HepG2 (cell line): ENCODE data around the gene NGFR. TPM values are rescaled to one million over a fixed set of nuclear protein-coding genes. Genes with fewer than 3 reads are reported as not detected.

ENCODE experiments used
- ERF ChIP-seq: IDR thresholded peaks from 2 replicates; pipeline ENCODE4 v1.6.1; 2018; ENCODE audit warnings: missing biosample characterization, missing genetic modification reagents
- ETV5 ChIP-seq: IDR thresholded peaks from 2 replicates; pipeline ENCODE4 v1.6.1; 2018; ENCODE audit warnings: missing biosample characterization, missing genetic modification reagents, inconsistent platforms, borderline replicate concordance
- HNF4G ChIP-seq, 2 experiments: sonication (generic) in 1 of 2; formaldehyde crosslinking in 1 of 2; IDR thresholded peaks; 2 replicates each; pipeline versions ENCODE4 v1.4.0 to v1.6.1; 2011 to 2020; ENCODE audit warnings: borderline replicate concordance in 2 of 2, low read depth in 2 of 2, mild to moderate bottlenecking in 2 of 2, low read length in 1 of 2, missing genetic modification reagents in 1 of 2, moderate library complexity in 1 of 2
- NCOR1 ChIP-seq: fragments of 200-600 bp; sonication (generic); IDR thresholded peaks from 2 replicates; pipeline ENCODE4 v1.7.0; 2017; ENCODE audit warnings: antibody characterized with exemption, low read length, borderline replicate concordance
- PPARG ChIP-seq: conservative IDR thresholded peaks from 2 replicates; pipeline ENCODE4 v1.6.1; 2016; ENCODE audit warnings: missing biosample characterization, missing genetic modification reagents
- ZSCAN21 ChIP-seq: sonication (generic); formaldehyde crosslinking; IDR thresholded peaks from 2 replicates; pipeline ENCODE4 v1.8.0; 2022; ENCODE audit warnings: mild to moderate bottlenecking, missing genetic modification reagents, moderate library complexity, borderline replicate concordance
- polyA plus RNA-seq, 8 experiments: library from polyadenylated mRNA; depleted of rRNA in 3 of 8; stranded (reverse) in 7 of 8; unstranded in 1 of 8; fragments of >200 nt; fragmentation: Illumina TruSeq in 4 of 8; extraction: Trizol in 4 of 8; gene quantifications; 2 replicates each; pipeline versions ENCODE4 v1.2.1 to v1.2.3, GENCODE V29; 2011 to 2016; ENCODE audit warnings: low read depth in 4 of 8, missing spikeins in 1 of 8, mixed read lengths in 1 of 8; ENCODE audit not compliant: insufficient read depth in 1 of 8
- total RNA-seq, 5 experiments: library from RNA; depleted of rRNA; stranded (reverse); fragments of >200 nt; fragmentation: Illumina TruSeq; extraction: Trizol; gene quantifications; 2 replicates each; pipeline ENCODE4 v1.2.3, GENCODE V29; 2016; ENCODE audit warnings: low read depth in 1 of 5
- TF ChIP-seq, protein P1 (sequence below): sonication (generic); formaldehyde crosslinking; IDR thresholded peaks from 2 replicates; pipeline ENCODE4 v1.5.0; 2020; ENCODE audit warnings: missing genetic modification reagents
- TF ChIP-seq, protein P2 (sequence below): sonication (generic); formaldehyde crosslinking; IDR thresholded peaks from 2 replicates; pipeline ENCODE4 v1.4.0; 2020; ENCODE audit warnings: missing genetic modification reagents
- TF ChIP-seq, protein P3 (sequence below): sonication (generic); formaldehyde crosslinking; conservative IDR thresholded peaks from 2 replicates; pipeline ENCODE4 v1.5.0; 2020; ENCODE audit warnings: missing genetic modification reagents
- TF ChIP-seq, protein P4 (sequence below): sonication (generic); formaldehyde crosslinking; IDR thresholded peaks from 2 replicates; pipeline ENCODE4 v1.4.0; 2020; ENCODE audit warnings: missing genetic modification reagents, borderline replicate concordance
- TF ChIP-seq, protein P5 (sequence below): sonication (generic); formaldehyde crosslinking; IDR thresholded peaks from 2 replicates; pipeline ENCODE4 v1.4.0; 2020; ENCODE audit warnings: missing genetic modification reagents
- TF ChIP-seq, protein P6 (sequence below): IDR thresholded peaks from 2 replicates; pipeline ENCODE4 v1.6.1; 2016; ENCODE audit warnings: missing compliant biosample characterization, missing genetic modification reagents, borderline replicate concordance

Gene NGFR
- total and polyA plus RNA-seq, 2 of the 13 experiments (the other 11 are each of a cell fraction or from before 2014, with no cell fraction given) = 1.1 to 1.8 TPM

DNA sequence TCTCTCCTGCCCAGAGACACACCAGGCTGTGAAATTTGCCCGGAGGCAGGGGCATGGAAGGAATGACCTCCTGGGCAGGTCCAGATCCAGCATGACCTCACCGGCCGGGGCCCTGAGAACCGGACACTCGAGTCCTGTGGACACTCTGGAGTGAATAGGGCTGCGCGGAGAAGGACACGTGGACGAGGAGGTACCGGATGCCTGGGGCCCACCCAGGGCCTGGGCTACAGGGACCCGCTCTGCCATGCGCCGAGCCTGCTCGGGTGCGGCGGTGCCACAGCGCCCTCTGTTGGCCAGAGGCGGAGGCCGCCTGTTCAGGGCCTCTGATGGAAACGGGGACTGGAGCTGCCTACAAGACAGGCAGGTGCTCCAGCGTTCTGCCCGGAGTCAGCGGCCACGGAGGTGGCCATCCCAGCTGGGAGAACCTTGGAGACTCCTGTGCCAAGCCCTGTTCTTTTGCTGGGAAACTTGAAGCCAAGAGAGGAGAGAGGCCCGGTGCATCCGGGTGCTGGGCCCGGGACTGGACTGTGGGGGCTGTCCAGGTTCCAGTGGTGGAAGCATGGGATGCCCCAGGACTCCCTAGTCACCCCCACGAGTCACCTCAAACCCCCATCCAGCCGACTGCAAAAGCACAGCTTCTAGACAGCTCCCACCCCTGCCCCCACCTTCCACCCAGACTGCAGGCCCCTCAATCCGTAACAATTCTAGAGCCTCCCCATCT, 61.3 kb downstream of the NGFR start (continued):
- TF ChIP-seq, protein P1, sequence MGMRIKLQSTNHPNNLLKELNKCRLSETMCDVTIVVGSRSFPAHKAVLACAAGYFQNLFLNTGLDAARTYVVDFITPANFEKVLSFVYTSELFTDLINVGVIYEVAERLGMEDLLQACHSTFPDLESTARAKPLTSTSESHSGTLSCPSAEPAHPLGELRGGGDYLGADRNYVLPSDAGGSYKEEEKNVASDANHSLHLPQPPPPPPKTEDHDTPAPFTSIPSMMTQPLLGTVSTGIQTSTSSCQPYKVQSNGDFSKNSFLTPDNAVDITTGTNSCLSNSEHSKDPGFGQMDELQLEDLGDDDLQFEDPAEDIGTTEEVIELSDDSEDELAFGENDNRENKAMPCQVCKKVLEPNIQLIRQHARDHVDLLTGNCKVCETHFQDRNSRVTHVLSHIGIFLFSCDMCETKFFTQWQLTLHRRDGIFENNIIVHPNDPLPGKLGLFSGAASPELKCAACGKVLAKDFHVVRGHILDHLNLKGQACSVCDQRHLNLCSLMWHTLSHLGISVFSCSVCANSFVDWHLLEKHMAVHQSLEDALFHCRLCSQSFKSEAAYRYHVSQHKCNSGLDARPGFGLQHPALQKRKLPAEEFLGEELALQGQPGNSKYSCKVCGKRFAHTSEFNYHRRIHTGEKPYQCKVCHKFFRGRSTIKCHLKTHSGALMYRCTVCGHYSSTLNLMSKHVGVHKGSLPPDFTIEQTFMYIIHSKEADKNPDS = no peak
- TF ChIP-seq, protein P2, sequence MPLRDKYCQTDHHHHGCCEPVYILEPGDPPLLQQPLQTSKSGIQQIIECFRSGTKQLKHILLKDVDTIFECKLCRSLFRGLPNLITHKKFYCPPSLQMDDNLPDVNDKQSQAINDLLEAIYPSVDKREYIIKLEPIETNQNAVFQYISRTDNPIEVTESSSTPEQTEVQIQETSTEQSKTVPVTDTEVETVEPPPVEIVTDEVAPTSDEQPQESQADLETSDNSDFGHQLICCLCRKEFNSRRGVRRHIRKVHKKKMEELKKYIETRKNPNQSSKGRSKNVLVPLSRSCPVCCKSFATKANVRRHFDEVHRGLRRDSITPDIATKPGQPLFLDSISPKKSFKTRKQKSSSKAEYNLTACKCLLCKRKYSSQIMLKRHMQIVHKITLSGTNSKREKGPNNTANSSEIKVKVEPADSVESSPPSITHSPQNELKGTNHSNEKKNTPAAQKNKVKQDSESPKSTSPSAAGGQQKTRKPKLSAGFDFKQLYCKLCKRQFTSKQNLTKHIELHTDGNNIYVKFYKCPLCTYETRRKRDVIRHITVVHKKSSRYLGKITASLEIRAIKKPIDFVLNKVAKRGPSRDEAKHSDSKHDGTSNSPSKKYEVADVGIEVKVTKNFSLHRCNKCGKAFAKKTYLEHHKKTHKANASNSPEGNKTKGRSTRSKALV = 0 out of 2 replicates have a peak, but pooled peaks have one; percentile 64
- TF ChIP-seq, protein P3, sequence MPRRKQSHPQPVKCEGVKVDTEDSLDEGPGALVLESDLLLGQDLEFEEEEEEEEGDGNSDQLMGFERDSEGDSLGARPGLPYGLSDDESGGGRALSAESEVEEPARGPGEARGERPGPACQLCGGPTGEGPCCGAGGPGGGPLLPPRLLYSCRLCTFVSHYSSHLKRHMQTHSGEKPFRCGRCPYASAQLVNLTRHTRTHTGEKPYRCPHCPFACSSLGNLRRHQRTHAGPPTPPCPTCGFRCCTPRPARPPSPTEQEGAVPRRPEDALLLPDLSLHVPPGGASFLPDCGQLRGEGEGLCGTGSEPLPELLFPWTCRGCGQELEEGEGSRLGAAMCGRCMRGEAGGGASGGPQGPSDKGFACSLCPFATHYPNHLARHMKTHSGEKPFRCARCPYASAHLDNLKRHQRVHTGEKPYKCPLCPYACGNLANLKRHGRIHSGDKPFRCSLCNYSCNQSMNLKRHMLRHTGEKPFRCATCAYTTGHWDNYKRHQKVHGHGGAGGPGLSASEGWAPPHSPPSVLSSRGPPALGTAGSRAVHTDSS (CRISPR knock-in tag) = no peak
- TF ChIP-seq HNF4G (IDR thresholded peaks at IDR 0.05; ENCODE audit: borderline replicate concordance, low read depth, low read length) = no peak
- TF ChIP-seq HNF4G (CRISPR knock-in tag; IDR thresholded peaks at IDR 0.05; ENCODE audit: borderline replicate concordance, low read depth) = peak; percentile 69; the same call in 1 of the 2 replicates
- no peak for TF ChIP-seq ZSCAN21 (CRISPR knock-in tag)
- TF ChIP-seq, protein P4, sequence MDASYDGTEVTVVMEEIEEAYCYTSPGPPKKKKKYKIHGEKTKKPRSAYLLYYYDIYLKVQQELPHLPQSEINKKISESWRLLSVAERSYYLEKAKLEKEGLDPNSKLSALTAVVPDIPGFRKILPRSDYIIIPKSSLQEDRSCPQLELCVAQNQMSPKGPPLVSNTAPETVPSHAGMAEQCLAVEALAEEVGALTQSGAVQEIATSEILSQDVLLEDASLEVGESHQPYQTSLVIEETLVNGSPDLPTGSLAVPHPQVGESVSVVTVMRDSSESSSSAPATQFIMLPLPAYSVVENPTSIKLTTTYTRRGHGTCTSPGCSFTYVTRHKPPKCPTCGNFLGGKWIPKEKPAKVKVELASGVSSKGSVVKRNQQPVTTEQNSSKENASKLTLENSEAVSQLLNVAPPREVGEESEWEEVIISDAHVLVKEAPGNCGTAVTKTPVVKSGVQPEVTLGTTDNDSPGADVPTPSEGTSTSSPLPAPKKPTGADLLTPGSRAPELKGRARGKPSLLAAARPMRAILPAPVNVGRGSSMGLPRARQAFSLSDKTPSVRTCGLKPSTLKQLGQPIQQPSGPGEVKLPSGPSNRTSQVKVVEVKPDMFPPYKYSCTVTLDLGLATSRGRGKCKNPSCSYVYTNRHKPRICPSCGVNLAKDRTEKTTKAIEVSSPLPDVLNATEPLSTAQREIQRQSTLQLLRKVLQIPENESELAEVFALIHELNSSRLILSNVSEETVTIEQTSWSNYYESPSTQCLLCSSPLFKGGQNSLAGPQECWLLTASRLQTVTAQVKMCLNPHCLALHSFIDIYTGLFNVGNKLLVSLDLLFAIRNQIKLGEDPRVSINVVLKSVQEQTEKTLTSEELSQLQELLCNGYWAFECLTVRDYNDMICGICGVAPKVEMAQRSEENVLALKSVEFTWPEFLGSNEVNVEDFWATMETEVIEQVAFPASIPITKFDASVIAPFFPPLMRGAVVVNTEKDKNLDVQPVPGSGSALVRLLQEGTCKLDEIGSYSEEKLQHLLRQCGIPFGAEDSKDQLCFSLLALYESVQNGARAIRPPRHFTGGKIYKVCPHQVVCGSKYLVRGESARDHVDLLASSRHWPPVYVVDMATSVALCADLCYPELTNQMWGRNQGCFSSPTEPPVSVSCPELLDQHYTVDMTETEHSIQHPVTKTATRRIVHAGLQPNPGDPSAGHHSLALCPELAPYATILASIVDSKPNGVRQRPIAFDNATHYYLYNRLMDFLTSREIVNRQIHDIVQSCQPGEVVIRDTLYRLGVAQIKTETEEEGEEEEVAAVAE (CRISPR knock-in tag) = 0 out of 2 replicates have a peak, but pooled peaks have one; percentile 59
- TF ChIP-seq, protein P5, sequence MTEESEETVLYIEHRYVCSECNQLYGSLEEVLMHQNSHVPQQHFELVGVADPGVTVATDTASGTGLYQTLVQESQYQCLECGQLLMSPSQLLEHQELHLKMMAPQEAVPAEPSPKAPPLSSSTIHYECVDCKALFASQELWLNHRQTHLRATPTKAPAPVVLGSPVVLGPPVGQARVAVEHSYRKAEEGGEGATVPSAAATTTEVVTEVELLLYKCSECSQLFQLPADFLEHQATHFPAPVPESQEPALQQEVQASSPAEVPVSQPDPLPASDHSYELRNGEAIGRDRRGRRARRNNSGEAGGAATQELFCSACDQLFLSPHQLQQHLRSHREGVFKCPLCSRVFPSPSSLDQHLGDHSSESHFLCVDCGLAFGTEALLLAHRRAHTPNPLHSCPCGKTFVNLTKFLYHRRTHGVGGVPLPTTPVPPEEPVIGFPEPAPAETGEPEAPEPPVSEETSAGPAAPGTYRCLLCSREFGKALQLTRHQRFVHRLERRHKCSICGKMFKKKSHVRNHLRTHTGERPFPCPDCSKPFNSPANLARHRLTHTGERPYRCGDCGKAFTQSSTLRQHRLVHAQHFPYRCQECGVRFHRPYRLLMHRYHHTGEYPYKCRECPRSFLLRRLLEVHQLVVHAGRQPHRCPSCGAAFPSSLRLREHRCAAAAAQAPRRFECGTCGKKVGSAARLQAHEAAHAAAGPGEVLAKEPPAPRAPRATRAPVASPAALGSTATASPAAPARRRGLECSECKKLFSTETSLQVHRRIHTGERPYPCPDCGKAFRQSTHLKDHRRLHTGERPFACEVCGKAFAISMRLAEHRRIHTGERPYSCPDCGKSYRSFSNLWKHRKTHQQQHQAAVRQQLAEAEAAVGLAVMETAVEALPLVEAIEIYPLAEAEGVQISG = peak; percentile 81
- no peak for TF ChIP-seq NCOR1
- peak; percentile 92 for TF ChIP-seq ERF (CRISPR knock-in tag)
- TF ChIP-seq ETV5 = peak; percentile 84
- TF ChIP-seq, protein P6, sequence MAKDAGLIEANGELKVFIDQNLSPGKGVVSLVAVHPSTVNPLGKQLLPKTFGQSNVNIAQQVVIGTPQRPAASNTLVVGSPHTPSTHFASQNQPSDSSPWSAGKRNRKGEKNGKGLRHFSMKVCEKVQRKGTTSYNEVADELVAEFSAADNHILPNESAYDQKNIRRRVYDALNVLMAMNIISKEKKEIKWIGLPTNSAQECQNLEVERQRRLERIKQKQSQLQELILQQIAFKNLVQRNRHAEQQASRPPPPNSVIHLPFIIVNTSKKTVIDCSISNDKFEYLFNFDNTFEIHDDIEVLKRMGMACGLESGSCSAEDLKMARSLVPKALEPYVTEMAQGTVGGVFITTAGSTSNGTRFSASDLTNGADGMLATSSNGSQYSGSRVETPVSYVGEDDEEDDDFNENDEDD (CRISPR knock-in tag) = peak; percentile 53; the same call in 1 of the 2 replicates
- peak; percentile 67 for TF ChIP-seq PPARG (CRISPR knock-in tag)
